Uterus (tissue), 4 donors: ENCODE data around the gene SLC49A3. TPM values are rescaled to one million over a fixed set of nuclear protein-coding genes. Genes with fewer than 3 reads are reported as not detected.
"Not testable (repeated sequence)": the region's sequence is repeated elsewhere in the genome, so short reads cannot be mapped to it uniquely, and the experiment has no call there.

Source experiments
- DNase-seq, 2 donors: peaks; one replicate each; pipeline ENCODE4 v3.0.0-alpha.2; 2019 to 2020
- H3K27ac ChIP-seq, 2 donors: fragments of 200-600 bp; sonication (generic); 1 replicate in 1 of 2; 2 replicates in 1 of 2; pipeline ENCODE4 v1.5.1; 2016 to 2018
- H3K27me3 ChIP-seq, 2 donors: fragments of 200-600 bp; sonication (generic); one replicate each; pipeline ENCODE4 v1.5.1; 2018 to 2019; ENCODE audit warnings: control low read depth in 1 of 2
- H3K36me3 ChIP-seq, 2 donors: fragments of 200-600 bp; sonication (generic); one replicate each; pipeline ENCODE4 v1.5.1; 2019; ENCODE audit warnings: control low read depth in 1 of 2
- H3K4me1 ChIP-seq, 2 donors: fragments of 200-600 bp; sonication (generic); one replicate each; pipeline ENCODE4 v1.5.1; 2018 to 2019; ENCODE audit warnings: control low read depth in 1 of 2
- H3K4me3 ChIP-seq, 2 donors: fragments of 200-600 bp; sonication (generic); 1 replicate in 1 of 2; 2 replicates in 1 of 2; pipeline ENCODE4 v1.5.1; 2018 to 2019; ENCODE audit warnings: mild to moderate bottlenecking in 1 of 2
- H3K9me3 ChIP-seq, 2 donors: fragments of 200-600 bp; sonication (generic); one replicate each; pipeline ENCODE4 v1.5.1; 2019; ENCODE audit warnings: control low read depth in 1 of 2
- POLR2A ChIP-seq, 2 donors: fragments of 450-650 bp; IDR thresholded peaks; one replicate each; pipeline ENCODE4 v1.6.1; 2016; ENCODE audit warnings: antibody characterized with exemption in 2 of 2, mild to moderate bottlenecking in 1 of 2, moderate library complexity in 1 of 2
- intact Hi-C: fragments of 100-400 bp; cut with DNase I; formaldehyde crosslinking; loops from one replicate; pipeline ENCODE4 v1.15.1; 2023; ENCODE audit warnings: low total_unique reads
- total RNA-seq, 4 donors: library from RNA; depleted of rRNA in 3 of 4; stranded (reverse); fragments of >200 nt in 3 of 4; gene quantifications; one replicate each; pipeline versions ENCODE4 v1.1.0 to v1.2.4, GENCODE V29; 2014 to 2023
- TF ChIP-seq, protein P1 (sequence below), 4 experiments: fragments of 200-600 bp in 2 of 4; fragments of 450-650 bp in 2 of 4; sonication (generic) in 2 of 4; IDR thresholded peaks; one replicate each; pipeline ENCODE4 v1.5.1; 2016 to 2019; ENCODE audit warnings: antibody characterized with exemption in 4 of 4, mild to moderate bottlenecking in 2 of 4, moderate library complexity in 1 of 4
- donor health status: DM: yes; HTN: yes; CAD: no.

SLC49A3 gene
- total RNA-seq, 4 donors from 2014 or later = 1.2 to 12.6 (median 2.8) TPM

DNA sequence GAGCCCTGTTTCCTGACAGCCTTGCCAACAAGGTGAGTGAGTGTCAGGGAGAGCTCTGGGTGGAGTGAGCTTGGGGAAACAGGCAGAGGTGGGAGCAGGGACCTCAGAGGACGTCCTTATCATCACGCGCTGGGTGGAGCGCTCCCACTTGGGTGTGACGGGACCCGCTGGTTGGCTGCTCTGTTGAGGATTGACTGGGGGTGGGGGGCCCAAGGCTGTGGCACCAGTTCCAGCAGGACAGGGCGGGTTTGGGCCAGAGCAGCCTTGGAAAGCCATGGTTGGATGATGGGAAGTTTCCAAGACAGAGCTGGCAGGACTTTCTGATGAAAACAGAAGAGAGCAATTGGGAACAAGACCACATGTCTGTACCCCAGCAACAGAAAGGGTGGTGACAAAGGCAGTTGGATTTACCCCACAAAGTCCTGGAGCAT is 13.7 kb upstream of the SLC49A3 start:
- no peaks in the 10 kb centered on the region for H3K9me3 ChIP-seq

DNA sequence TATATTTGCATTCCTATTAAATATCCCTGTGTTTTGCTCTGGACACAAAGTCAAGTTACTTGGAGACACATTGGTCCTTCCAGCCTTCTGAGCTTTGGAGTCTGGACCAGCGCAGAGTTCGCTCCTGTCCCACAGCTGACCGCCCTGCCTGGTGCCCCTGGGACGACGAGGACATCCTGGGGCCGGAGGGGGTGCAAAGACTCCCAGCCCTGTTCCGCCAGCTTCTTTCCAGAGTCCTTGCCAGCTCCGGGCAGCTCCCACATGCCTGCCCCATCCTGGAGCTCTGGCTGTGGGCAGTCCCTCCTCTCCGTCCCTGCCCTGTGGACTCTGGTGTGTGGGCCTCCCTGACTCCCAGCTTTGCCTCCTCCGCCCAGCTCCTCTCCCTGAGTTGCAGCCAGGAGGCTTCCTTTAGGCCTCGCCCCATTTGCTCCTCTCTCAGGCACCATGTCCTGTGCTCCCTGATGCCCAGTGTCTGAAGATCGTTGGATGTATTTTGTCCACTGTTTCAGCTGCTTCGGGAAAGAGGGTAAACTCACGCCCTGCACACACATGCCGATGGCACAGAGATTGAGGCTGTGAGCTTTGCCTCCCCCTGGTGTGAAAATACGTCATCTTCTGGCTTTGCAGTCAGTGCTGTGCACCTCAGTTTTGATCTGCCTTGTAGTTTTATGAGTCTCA is 11.8 kb upstream of the SLC49A3 start:
- peaks cover 0 to 4% of the 10 kb centered on the region in 2 donors for H3K4me1 ChIP-seq
- H3K4me3 ChIP-seq = no peak overlapping the region
- H3K36me3 ChIP-seq = no peaks in the 10 kb centered on the region
- intact Hi-C loops = no loop called here
- no peaks in the 10 kb centered on the region for H3K27me3 ChIP-seq
- TF ChIP-seq, protein P1, sequence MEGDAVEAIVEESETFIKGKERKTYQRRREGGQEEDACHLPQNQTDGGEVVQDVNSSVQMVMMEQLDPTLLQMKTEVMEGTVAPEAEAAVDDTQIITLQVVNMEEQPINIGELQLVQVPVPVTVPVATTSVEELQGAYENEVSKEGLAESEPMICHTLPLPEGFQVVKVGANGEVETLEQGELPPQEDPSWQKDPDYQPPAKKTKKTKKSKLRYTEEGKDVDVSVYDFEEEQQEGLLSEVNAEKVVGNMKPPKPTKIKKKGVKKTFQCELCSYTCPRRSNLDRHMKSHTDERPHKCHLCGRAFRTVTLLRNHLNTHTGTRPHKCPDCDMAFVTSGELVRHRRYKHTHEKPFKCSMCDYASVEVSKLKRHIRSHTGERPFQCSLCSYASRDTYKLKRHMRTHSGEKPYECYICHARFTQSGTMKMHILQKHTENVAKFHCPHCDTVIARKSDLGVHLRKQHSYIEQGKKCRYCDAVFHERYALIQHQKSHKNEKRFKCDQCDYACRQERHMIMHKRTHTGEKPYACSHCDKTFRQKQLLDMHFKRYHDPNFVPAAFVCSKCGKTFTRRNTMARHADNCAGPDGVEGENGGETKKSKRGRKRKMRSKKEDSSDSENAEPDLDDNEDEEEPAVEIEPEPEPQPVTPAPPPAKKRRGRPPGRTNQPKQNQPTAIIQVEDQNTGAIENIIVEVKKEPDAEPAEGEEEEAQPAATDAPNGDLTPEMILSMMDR (IDR thresholded peaks at IDR 0.05) = no peak
- no peak for TF ChIP-seq POLR2A (IDR thresholded peaks at IDR 0.05)
- no peaks in the 10 kb centered on the region for H3K9me3 ChIP-seq
- H3K27ac ChIP-seq = no peak overlapping the region
- DNase-seq = no peak

More for the DNA sequence above, 13.7 kb upstream of the SLC49A3 start:
- Histone ChIP-seq H3K4me3 (no peak overlapping the region), H3K27ac (no peak overlapping the region), H3K36me3 (no peaks in the 10 kb centered on the region), H3K27me3 (no peaks in the 10 kb centered on the region), H3K4me1 (peaks cover 0 to 4% of the 10 kb centered on the region in 2 donors)
- DNase-seq = no peak
- intact Hi-C loops = no loop called here
- no peak for TF ChIP-seq POLR2A (IDR thresholded peaks at IDR 0.05)
- TF ChIP-seq, protein P1 (IDR thresholded peaks at IDR 0.05) = no peak

DNA sequence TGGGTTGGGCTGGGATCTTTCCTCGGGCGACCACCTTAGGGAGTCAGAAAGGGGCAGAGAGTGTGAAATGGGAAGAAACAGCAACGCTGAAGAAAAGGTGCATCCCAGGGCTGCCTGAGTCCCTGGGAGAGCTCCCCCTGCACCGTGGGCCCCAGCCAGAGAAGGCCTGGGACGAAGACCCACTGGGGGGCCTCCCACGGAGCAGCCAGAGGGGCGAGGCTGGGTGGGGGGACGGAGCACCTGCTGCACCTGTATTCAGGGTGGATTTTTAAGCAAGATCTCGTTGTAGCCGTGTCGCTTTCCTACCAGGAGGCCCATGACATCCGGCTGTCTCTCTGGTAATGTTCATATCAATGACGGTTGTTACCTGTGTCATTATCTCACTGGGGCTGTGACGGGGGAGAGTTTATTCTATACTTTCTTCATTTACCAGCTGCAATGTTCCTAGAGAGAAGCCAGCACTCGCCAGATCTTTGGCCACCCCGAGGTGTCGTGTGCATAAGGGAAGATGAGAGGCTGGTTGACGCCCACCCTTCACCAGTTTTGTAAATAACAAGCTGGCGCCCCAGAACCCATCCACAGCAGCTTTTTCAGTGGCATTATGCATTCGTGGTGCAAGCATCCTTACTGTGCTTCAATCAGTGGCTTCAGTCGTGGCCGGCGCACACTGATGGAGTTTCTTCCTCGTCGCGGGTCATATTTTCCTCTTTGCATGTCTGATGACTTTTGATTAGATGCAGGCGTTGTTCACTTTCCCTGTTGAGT is 11.0 kb upstream of the SLC49A3 start:
- H3K4me1 ChIP-seq = peaks cover 0 to 1% of the 10 kb centered on the region in 2 donors
- no peaks in the 10 kb centered on the region for H3K9me3 ChIP-seq
- TF ChIP-seq, protein P1 (IDR thresholded peaks at IDR 0.05) = no peak
- TF ChIP-seq POLR2A (IDR thresholded peaks at IDR 0.05) = no peak
- intact Hi-C loops = no loop called here
- H3K4me3 ChIP-seq = no peak overlapping the region
- H3K27ac ChIP-seq = no peak overlapping the region
- no peak for DNase-seq
- no peaks in the 10 kb centered on the region for H3K27me3 ChIP-seq
- no peaks in the 10 kb centered on the region for H3K36me3 ChIP-seq

DNA sequence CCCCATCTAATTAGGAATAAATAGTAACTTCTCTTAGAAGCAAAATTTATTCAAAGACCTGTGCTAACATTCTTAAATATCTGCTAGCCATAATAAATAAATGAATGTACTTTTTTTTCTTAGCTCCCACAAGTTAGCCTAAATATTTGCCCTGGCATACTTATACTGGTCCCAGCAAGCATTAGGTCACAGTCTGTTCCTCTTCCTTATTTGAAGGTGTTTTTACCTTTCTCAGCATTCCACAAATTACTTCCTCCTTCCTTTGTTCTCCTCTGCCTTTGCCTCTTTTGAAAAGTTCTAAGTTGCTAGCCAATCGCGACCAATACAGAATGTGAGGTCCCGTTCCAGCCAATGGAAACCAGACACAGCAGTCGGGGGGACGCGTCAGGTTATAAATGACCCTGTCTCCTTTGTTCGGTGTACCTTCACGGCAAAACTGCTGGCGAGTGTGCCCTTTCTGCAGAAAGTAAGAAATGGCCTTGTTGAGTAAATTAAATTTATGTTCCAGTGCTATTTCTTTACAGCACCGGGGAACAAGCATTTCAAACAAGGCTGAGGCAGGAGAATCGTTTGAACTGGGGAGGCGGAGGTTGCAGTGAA is 5.5 kb upstream of the SLC49A3 start:
- H3K9me3 ChIP-seq, intact Hi-C loops, H3K27ac ChIP-seq, H3K4me1 ChIP-seq, DNase-seq, H3K36me3 ChIP-seq, H3K27me3 ChIP-seq, H3K4me3 ChIP-seq: not testable (repeated sequence)

DNA sequence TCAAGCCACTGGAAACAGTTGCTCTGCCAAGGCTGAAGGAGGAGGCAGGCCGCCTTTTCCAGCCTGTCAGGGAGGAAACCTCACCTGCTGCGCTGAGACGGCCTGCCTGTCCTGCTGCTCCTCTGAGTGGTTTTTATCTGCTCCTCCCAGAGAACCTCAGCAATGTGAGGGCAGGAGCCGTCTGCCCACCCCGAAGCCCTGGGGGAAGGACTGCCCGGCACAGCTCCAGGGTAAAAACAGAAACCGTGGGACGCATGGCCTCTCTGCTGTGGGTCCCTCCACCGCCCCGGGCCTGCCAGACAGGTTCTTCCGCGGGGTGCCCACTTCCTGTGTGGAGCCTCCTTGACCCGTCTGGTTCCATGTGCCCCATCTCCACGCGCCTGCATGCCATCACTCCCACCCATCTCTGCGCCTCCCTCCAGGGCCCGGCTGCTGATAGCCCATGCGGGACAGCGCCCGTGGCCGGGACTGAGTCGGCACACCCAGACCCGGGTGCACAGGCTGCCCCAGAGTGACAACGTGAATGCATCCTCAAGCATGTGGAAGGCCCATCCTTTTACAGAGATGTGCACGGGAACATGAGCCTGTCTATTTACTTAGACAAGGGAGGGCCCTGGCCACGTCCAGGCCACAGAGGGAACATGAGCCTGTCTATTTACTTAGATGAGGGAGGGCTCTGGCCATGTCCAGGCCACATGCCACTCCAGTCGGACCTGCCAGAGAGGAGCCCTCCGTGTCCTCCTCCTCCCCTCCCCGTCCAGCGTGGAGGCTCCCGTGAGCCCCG is 4.0 kb upstream of the SLC49A3 start:
- no peak for DNase-seq
- no peaks in the 10 kb centered on the region for H3K27me3 ChIP-seq
- no peaks in the 10 kb centered on the region for H3K9me3 ChIP-seq
- no peaks in the 10 kb centered on the region for H3K36me3 ChIP-seq
- no peak overlapping the region for H3K27ac ChIP-seq
- no peak overlapping the region for H3K4me3 ChIP-seq
- intact Hi-C loops = no loop called here
- no peak for TF ChIP-seq POLR2A (IDR thresholded peaks at IDR 0.05)
- TF ChIP-seq, protein P1 (IDR thresholded peaks at IDR 0.05) = no peak
- H3K4me1 ChIP-seq = peaks cover 0 to 11% of the 10 kb centered on the region in 2 donors
